K562 (cell line): ENCODE results near the gene FOXK2. TPM values are rescaled to one million over a fixed set of nuclear protein-coding genes. Genes with fewer than 3 reads are reported as not detected.

Experiments used
- ATAC-seq: fragments of 200-7000 bp; cut with Tn5 transposase; 3 replicates; pipeline ENCODE4 v1.9.1; 2020; ENCODE audit warnings: moderate library complexity
- BruUV-seq: library from RNA; stranded (reverse); fragments of 400-500 nt; replicated peaks from 2 replicates; lab custom pipeline; 2021; lab: Mats Ljungman, UMichigan
- CTCF ChIA-PET: fragments of 300-600 bp; formaldehyde crosslinking; extraction: SDS; loops from one replicate; lab custom pipeline; 2021; ENCODE audit warnings: low intra/inter-chr PET ratio; lab: Yijun Ruan, JAX
- POLR2A ChIA-PET: fragments of 300-600, 350-650 bp; sonication (Branson Sonifier 250); formaldehyde crosslinking; extraction: SDS; loops from one replicate; lab custom pipeline; 2021; ENCODE audit warnings: antibody characterized with exemption, inconsistent platforms; lab: Yijun Ruan, JAX
- DNase-seq, 4 experiments: peaks; one replicate each; pipeline versions ENCODE4 v3.0.0 to v3.0.0-alpha.2; 2011 to 2018; ENCODE audit warnings: low spot score in 3 of 4, mixed read lengths in 3 of 4; ENCODE audit errors: extremely low read depth in 1 of 4
- FAIRE-seq: peaks from 2 replicates; lab custom pipeline; 2011; peaks lifted over from hg19 to GRCh38; lab: Jason Lieb, UNC
- H2AFZ ChIP-seq: 2 replicates; pipeline ENCODE4 v1.6.0; 2011; ENCODE audit warnings: low read depth, low read length, control low read depth, inconsistent platforms
- H3K27ac ChIP-seq: fragments of 200-600 bp; 3 replicates; pipeline ENCODE4 v1.8.0; 2011; ENCODE audit warnings: low read depth, mild to moderate bottlenecking, control low read depth, inconsistent platforms, low read length, moderate library complexity, mixed read lengths; ENCODE audit errors: extremely low read depth
- H3K27me3 ChIP-seq, 2 experiments: fragments of 300-600 bp in 1 of 2; 2 replicates in 1 of 2; 3 replicates in 1 of 2; pipeline versions ENCODE4 v1.6.0 to v1.8.0; 2011; ENCODE audit warnings: inconsistent platforms in 2 of 2, low read length in 2 of 2, mild to moderate bottlenecking in 1 of 2, mixed read lengths in 1 of 2, moderate library complexity in 1 of 2; ENCODE audit not compliant: control insufficient read depth in 2 of 2, insufficient read depth in 2 of 2
- H3K36me3 ChIP-seq: fragments of 300-600 bp; 3 replicates; pipeline ENCODE4 v1.8.0; 2011; ENCODE audit warnings: mild to moderate bottlenecking, low read length, inconsistent platforms; ENCODE audit not compliant: control insufficient read depth, insufficient read depth
- H3K4me1 ChIP-seq, 2 experiments: fragments of 200-600 bp in 1 of 2; replicated peaks in 1 of 2; 2 replicates in 1 of 2; 3 replicates in 1 of 2; pipeline versions ENCODE4 v1.5.1 to v1.8.0; 2011; ENCODE audit warnings: inconsistent platforms in 2 of 2, low read length in 2 of 2, mild to moderate bottlenecking in 1 of 2, mixed read lengths in 1 of 2, moderate library complexity in 1 of 2; ENCODE audit not compliant: control insufficient read depth in 2 of 2, insufficient read depth in 2 of 2
- H3K4me2 ChIP-seq: 2 replicates; pipeline ENCODE4 v1.6.1; 2011; ENCODE audit warnings: low read length, control low read depth, inconsistent platforms, mixed read lengths; ENCODE audit not compliant: insufficient read depth
- H3K4me3 ChIP-seq: fragments of 200-600 bp; sonication (generic), shearing (Covaris generic); 2 replicates; pipeline ENCODE4 v1.5.1; 2016; ENCODE audit warnings: control low read depth, inconsistent platforms
- H3K79me2 ChIP-seq: fragments of 200-600 bp; 3 replicates; pipeline ENCODE4 v1.8.0; 2011; ENCODE audit warnings: low read length, inconsistent platforms; ENCODE audit not compliant: control insufficient read depth, insufficient read depth
- H3K9ac ChIP-seq, 2 experiments: 2 replicates each; pipeline versions ENCODE4 v1.6.0 to v1.6.1; 2011; ENCODE audit warnings: low read depth in 2 of 2, low read length in 2 of 2, control low read depth in 1 of 2, inconsistent platforms in 1 of 2, mild to moderate bottlenecking in 1 of 2, mixed read lengths in 1 of 2; ENCODE audit not compliant: insufficient read depth in 1 of 2
- H3K9me1 ChIP-seq: one replicate; pipeline ENCODE4 v1.6.0; 2011; ENCODE audit warnings: inconsistent platforms, mild to moderate bottlenecking, low read length, moderate library complexity; ENCODE audit not compliant: control insufficient read depth, insufficient read depth
- H3K9me3 ChIP-seq: replicated peaks from 2 replicates; pipeline ENCODE4 v1.5.1; 2011; ENCODE audit warnings: low read depth, low read length, inconsistent platforms; ENCODE audit not compliant: control insufficient read depth, insufficient read depth
- H4K20me1 ChIP-seq: replicated peaks from 2 replicates; pipeline ENCODE4 v1.6.1; 2011; ENCODE audit warnings: low read length, inconsistent platforms, mixed read lengths; ENCODE audit not compliant: control insufficient read depth, insufficient read depth
- CBFA2T3 ChIP-seq: fragments of 450-650 bp; IDR thresholded peaks from 2 replicates; pipeline ENCODE4 v1.6.1; 2017
- ETV6 ChIP-seq, 3 experiments: fragments of 150-350 bp in 1 of 3; sonication (generic) in 1 of 3; formaldehyde crosslinking in 1 of 3; IDR thresholded peaks; 2 replicates each; pipeline versions ENCODE4 v1.6.1 to v1.8.0; 2014 to 2022; ENCODE audit warnings: borderline replicate concordance in 2 of 3, low read depth in 2 of 3, antibody characterized with exemption in 1 of 3, low read length in 1 of 3, mild to moderate bottlenecking in 1 of 3, missing genetic modification reagents in 1 of 3
- FIP1L1 ChIP-seq: fragments of 200-400 bp; formaldehyde crosslinking; IDR thresholded peaks from 2 replicates; pipeline ENCODE4 v1.6.1; 2018; ENCODE audit warnings: mild to moderate bottlenecking, low read depth, low read length; ENCODE audit not compliant: poor library complexity, severe bottlenecking
- FOXJ3 ChIP-seq: sonication (generic); formaldehyde crosslinking; IDR thresholded peaks from 2 replicates; pipeline ENCODE4 v1.4.0; 2020; ENCODE audit warnings: mild to moderate bottlenecking, missing genetic modification reagents
- NCOA6 ChIP-seq: fragments of 450-650 bp; IDR thresholded peaks from 2 replicates; pipeline ENCODE4 v1.6.1; 2017; ENCODE audit warnings: mild to moderate bottlenecking
- PHF8 ChIP-seq: fragments of 200-600 bp; sonication (generic); IDR thresholded peaks from 2 replicates; pipeline ENCODE4 v1.6.1; 2012; ENCODE audit warnings: mixed run types, mild to moderate bottlenecking, inconsistent platforms, low read length, moderate library complexity, borderline replicate concordance
- POLR3A ChIP-seq: IDR thresholded peaks from 2 replicates; pipeline ENCODE4 v1.6.1; 2011; ENCODE audit warnings: borderline replicate concordance, mild to moderate bottlenecking, moderate library complexity; ENCODE audit not compliant: insufficient read length, insufficient read depth; ENCODE audit errors: extremely low read depth
- WGBS: fragments of 100-300 bp; shearing (Covaris generic); methylation state at CpG from one replicate; pipeline ENCODE4 v1.1.6; 2016; ENCODE audit warnings: low coverage, mixed read lengths; ENCODE audit not compliant: insufficient coverage; ENCODE audit errors: missing lambda C conversion rate; 5-methylcytosine and 5-hydroxymethylcytosine counted together
- in situ Hi-C: fragments of 300-500 bp; cut with MboI; formaldehyde crosslinking; loops from 4 replicates; pipeline ENCODE4 v1.15.0; 2018; ENCODE audit warnings: inconsistent platforms, mixed read lengths
- intact Hi-C: fragments of 100-400 bp; cut with micrococcal nuclease; formaldehyde crosslinking; loops from 2 replicates; pipeline ENCODE4 v1.14.2; 2022
- polyA plus RNA-seq, 8 experiments: library from polyadenylated mRNA; depleted of rRNA in 4 of 8; stranded (reverse) in 5 of 8; unstranded in 3 of 8; fragments of >200 nt; fragmentation: Nextera tagmentation in 2 of 8; fragmentation: Illumina TruSeq in 1 of 8; extraction: Ambion mirVana in 2 of 8; extraction: Trizol in 1 of 8; gene quantifications; 2 replicates each; pipeline versions ENCODE4 v1.2.1 to v1.2.3, GENCODE V29; 2011 to 2014; ENCODE audit warnings: inconsistent platforms in 1 of 8, missing spikeins in 1 of 8
- total RNA-seq, 7 experiments: library from RNA; depleted of rRNA in 6 of 7; stranded (reverse); fragments of >200 nt in 6 of 7; fragmentation: Illumina TruSeq in 2 of 7; extraction: Trizol in 2 of 7; gene quantifications; 2 replicates each; pipeline versions ENCODE4 v1.2.1 to v1.2.3, GENCODE V29; 2011 to 2021; ENCODE audit warnings: low replicate concordance in 1 of 7
- TF ChIP-seq, protein P1 (sequence below): fragments of 250-450 bp; sonication (Bioruptor Pico); IDR thresholded peaks from 2 replicates; pipeline ENCODE4 v1.4.0; 2020; ENCODE audit warnings: mild to moderate bottlenecking, moderate library complexity, borderline replicate concordance

Gene FOXK2
- total and polyA plus RNA-seq, 9 of the 15 experiments (the other 6 are each of a cell fraction or from before 2014, with no cell fraction given), result 3.0 to 86.0 (median 44.1) TPM

DNA sequence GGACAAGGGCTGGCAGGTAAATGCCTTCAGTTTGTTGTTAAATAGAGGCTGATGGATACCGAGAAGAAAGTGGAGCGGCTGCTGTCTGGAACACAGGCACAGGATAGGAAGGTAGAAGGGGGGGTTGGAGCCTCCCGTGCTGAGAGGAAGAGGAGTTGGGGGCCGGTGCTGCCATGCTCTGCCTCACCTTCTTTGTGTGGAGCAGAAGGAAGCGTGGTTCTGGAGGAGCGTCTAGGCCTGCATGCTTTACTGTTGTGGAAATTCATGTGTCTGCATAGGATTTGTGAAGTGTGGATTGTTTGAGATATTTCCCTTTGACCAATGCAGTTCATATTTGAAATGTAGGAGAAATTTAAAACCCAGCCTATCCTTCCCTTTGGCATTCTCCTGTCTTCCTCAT, 52.3 kb downstream of the FOXK2 start:
- Histone ChIP-seq H3K9ac (no peak overlapping the region), H3K27me3 (no peaks in the 10 kb centered on the region), H3K27ac (no peak overlapping the region), H2AFZ (no peak overlapping the region), H4K20me1 (peaks cover 15% of the 10 kb centered on the region), H3K4me1 (peaks cover 0 to 6% of the 10 kb centered on the region in 2 experiments; a peak in 1 of 5 replicates), H3K4me2 (no peak overlapping the region), H3K79me2 (peaks cover 52% of the 10 kb centered on the region), H3K36me3 (peaks cover 92% of the 10 kb centered on the region), H3K9me3 (no peaks in the 10 kb centered on the region), H3K9me1 (peaks cover 4% of the 10 kb centered on the region), H3K4me3 (no peak overlapping the region)
- ChIA-PET CTCF (interaction anchor here (0.7 kb wide), 1 partner anchor 187 kb away, joined by 3 read pairs; no protein-coding TSS in a partner anchor), POLR2A (interaction anchor here (1.0 kb wide), 1 partner anchor 11 kb away, joined by 3 read pairs; no protein-coding TSS in a partner anchor)
- BruUV-seq, result no TSS peak
- 92% methylated on average over 6 of the region's 6 CpGs for WGBS
- in situ Hi-C loops, result no loop called here
- no peak for ATAC-seq
- intact Hi-C loops, result no loop called here
- FAIRE-seq, result no peak
- no peak for TF ChIP-seq NCOA6
- TF ChIP-seq FIP1L1, result no peak
- no peak for TF ChIP-seq PHF8
- TF ChIP-seq FOXJ3 (CRISPR knock-in tag), result no peak
- TF ChIP-seq, protein P1, sequence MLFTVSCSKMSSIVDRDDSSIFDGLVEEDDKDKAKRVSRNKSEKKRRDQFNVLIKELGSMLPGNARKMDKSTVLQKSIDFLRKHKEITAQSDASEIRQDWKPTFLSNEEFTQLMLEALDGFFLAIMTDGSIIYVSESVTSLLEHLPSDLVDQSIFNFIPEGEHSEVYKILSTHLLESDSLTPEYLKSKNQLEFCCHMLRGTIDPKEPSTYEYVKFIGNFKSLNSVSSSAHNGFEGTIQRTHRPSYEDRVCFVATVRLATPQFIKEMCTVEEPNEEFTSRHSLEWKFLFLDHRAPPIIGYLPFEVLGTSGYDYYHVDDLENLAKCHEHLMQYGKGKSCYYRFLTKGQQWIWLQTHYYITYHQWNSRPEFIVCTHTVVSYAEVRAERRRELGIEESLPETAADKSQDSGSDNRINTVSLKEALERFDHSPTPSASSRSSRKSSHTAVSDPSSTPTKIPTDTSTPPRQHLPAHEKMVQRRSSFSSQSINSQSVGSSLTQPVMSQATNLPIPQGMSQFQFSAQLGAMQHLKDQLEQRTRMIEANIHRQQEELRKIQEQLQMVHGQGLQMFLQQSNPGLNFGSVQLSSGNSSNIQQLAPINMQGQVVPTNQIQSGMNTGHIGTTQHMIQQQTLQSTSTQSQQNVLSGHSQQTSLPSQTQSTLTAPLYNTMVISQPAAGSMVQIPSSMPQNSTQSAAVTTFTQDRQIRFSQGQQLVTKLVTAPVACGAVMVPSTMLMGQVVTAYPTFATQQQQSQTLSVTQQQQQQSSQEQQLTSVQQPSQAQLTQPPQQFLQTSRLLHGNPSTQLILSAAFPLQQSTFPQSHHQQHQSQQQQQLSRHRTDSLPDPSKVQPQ (CRISPR knock-in tag), result no peak
- TF ChIP-seq POLR3A, result no peak
- TF ChIP-seq ETV6 (IDR thresholded peaks at IDR 0.05; ENCODE audit: borderline replicate concordance in 1 of 2, low read depth in 2 of 2, low read length in 1 of 2), result no peak
- no peak for TF ChIP-seq ETV6 (CRISPR knock-in tag; IDR thresholded peaks at IDR 0.05; ENCODE audit: borderline replicate concordance)
- TF ChIP-seq CBFA2T3, result no peak
- DNase-seq, result no peak
